ENCODE data around the gene POLR3A.
A peak's percentile ranks its signal among the peaks of the same experiment; 100 is the strongest.

The POLR3A gene

GRCh38 chr10:78045856-78046255 lies 16.5 kb upstream of the POLR3A start:
- DNase-seq, result no peak

GRCh38 chr10:78045237-78045636 lies 15.9 kb upstream of the POLR3A start:
- DNase-seq, result no peak

GRCh38 chr10:78044699-78045098 lies 15.4 kb upstream of the POLR3A start:
- no peak for DNase-seq

GRCh38 chr10:78044179-78044578 lies 14.9 kb upstream of the POLR3A start:
- DNase-seq, result no peak

GRCh38 chr10:78042752-78043104 lies 13.4 kb upstream of the POLR3A start:
- DNase-seq, result no peak

GRCh38 chr10:78042058-78042751 lies 12.9 kb upstream of the POLR3A start:
- no peak for DNase-seq

GRCh38 chr10:78041170-78042057 lies 12.1 kb upstream of the POLR3A start:
- DNase-seq, result no peak

GRCh38 chr10:78039743-78040142 lies 10.4 kb upstream of the POLR3A start:
- no peak for DNase-seq

- no peak for DNase-seq
These were observed 9.7 kb upstream of the POLR3A start for GRCh38 chr10:78038791-78039547.

- DNase-seq, result no peak
These were observed 8.8 kb upstream of the POLR3A start for GRCh38 chr10:78038105-78038504.

GRCh38 chr10:78035933-78036583 lies 6.7 kb upstream of the POLR3A start:
- no peak for DNase-seq

GRCh38 chr10:78035437-78035836 lies 6.1 kb upstream of the POLR3A start:
- DNase-seq, result no peak

GRCh38 chr10:78035025-78035424 lies 5.7 kb upstream of the POLR3A start:
- no peak for DNase-seq

- DNase-seq, result peak; percentile 96
These were observed 4.5 kb upstream of the POLR3A start, which contains the start of gene RPS24 for GRCh38 chr10:78033637-78034470. Gene RPS24, plus strand, starts transcription at chr10:78033863. Its CDS starts 39 bp downstream, at chr10:78033902.

- DNase-seq, result no peak
These were observed 4.0 kb upstream of the POLR3A start for GRCh38 chr10:78033387-78033636.

- DNase-seq, result no peak
These were observed 662 bp downstream of the POLR3A start for GRCh38 chr10:78028438-78029268.

- no peak for DNase-seq
These were observed 3.5 kb downstream of the POLR3A start for GRCh38 chr10:78025685-78026364.

- DNase-seq, result no peak
These were observed 5.6 kb downstream of the POLR3A start for GRCh38 chr10:78023741-78024140.

GRCh38 chr10:78021201-78021600 lies 8.1 kb downstream of the POLR3A start:
- no peak for DNase-seq

- no peak for DNase-seq
These were observed 10.1 kb downstream of the POLR3A start for GRCh38 chr10:78019264-78019663.

- DNase-seq, result no peak
These were observed 11.5 kb downstream of the POLR3A start for GRCh38 chr10:78017856-78018255.
